HG03442 (cell line): ENCODE measurements around the gene MSI2.

Experiments
- ATAC-seq: cut with Tn5 transposase; IDR thresholded peaks from one replicate; pipeline ENCODE4 v1.9.1; 2021; ENCODE audit warnings: mild to moderate bottlenecking, moderate library complexity; ENCODE audit not compliant: unreplicated experiment

Gene MSI2

DNA sequence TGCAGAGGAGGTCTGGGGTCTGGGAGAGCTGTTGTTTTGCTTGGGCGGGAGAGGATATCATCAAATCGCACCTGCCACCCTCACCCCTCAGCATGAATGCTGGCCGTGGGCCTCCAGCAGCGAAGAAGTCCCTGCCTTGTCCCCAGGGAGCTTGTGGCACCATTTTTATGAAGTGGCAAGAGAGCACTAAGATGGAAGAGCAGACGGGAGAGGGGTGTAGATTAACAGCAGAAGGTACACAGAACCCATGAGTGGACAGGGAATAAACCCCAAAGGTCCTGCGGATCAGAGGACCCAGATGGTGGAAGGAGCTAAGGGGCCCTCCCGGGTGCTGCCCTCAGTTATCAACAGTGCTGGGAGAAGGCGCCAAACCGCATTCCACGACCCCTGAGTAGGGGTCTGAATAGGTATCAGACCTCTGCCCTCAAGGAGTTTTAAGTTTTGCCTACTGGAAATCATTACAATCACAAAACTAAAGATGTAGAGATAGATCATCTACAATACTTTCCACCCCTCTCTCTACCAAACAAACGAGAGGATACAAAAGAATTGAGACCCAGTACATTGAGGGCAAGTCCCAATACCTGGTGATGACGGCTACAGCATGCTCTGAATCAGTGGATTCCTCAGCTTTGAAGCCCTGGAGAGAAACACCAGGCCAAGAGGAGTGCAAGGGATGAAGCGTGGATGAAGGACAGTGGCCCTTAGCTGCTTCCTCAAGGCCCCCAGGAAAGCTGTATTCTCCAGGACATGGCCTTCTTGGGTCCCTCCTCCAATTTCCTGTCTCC, 428.6 kb downstream of the MSI2 start:
- ATAC-seq = no peak

DNA sequence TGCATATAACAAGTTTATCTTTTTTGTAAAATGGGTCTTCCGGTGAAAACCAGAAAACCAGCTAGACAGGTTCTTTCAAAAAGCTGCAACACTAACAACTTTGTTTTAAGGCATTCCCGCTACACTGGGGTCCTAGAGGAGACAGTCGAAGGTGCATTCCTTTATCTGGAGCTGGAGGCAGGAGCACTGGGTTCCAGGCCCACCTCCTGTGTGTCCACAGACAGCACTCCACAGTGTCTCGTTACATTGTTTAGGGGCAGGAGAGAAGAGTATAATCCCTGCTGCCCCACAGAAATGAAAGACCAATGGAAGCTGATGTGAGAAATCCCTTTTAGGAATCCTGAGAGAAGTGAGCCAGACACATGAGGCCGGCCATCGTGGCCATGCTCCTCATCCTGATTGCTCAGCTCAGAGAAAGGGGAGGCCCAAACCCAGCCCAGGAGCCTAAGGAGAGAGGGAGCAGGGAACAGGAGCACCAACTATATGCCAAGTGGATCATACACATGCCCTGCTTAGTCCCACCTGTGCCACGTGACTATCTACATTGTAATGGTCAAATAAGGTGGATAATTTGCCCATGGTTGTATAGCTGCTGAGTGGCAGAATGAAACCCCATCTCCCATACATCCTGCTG, 429.3 kb downstream of the MSI2 start:
- ATAC-seq = no peak

DNA sequence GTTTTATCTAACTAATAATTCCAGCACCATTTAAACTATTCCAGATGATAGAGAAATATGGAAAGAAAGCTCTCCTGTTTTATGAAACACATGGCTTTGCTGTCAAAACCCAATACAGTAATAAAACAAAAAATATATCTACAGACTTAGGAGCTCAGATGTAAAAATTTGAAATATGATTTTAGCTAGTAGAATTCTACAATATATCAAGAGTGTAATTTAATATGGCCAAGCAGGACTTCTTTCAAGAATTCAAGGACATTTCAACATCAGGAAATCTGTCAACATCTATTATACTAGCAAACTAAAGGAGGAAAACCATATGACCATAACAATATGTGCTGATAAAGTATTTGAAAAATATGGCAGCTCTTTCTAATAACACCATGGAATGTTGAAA, 431.3 kb downstream of the MSI2 start:
- no peak for ATAC-seq

GRCh38 chr17:57689254-57689653, 432.9 kb downstream of the MSI2 start:
- ATAC-seq = no peak

DNA sequence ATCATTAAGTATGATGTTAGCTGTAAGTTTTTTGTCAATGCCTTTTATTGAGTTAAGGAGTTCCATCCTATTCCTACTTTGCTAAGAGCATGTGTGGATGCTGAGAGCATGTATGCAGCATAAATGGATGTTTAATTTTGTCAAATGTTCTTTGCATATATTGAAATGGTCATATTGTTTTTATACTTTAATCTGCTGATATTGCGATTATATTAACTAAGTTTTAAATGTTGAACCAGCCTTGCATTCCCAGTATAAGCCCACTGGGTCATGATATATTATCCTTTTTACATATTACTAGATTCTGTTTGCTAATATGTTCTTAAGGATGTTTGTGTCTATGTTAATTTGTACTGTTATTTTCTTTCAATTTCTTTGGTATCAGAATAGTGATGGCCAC, 435.6 kb downstream of the MSI2 start:
- no peak for ATAC-seq

GRCh38 chr17:57692770-57693169, 436.4 kb downstream of the MSI2 start:
- ATAC-seq = no peak

GRCh38 chr17:57694051-57694450, 437.7 kb downstream of the MSI2 start:
- no peak for ATAC-seq

GRCh38 chr17:57696050-57696449, 439.7 kb downstream of the MSI2 start:
- ATAC-seq = no peak

DNA sequence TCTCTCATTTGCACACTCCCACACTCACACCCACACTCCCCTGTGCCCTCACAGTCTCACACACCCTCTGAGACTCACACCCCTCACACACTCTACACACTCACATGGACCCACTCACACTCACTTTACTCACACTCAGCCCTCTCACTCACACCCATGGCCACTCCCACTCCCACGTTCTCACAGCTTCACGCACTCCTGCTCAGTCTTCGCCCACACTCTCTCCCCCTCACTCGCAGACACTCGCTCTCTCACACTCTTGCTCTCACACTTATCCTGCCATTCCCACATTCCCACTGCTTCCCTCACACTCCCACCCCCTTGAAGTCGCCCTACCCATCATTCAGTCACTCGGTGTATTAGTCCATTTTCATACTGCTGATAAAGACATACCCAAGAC, 440.9 kb downstream of the MSI2 start:
- ATAC-seq = no peak

- ATAC-seq = no peak
These were observed 441.8 kb downstream of the MSI2 start for GRCh38 chr17:57697891-57698711.

DNA sequence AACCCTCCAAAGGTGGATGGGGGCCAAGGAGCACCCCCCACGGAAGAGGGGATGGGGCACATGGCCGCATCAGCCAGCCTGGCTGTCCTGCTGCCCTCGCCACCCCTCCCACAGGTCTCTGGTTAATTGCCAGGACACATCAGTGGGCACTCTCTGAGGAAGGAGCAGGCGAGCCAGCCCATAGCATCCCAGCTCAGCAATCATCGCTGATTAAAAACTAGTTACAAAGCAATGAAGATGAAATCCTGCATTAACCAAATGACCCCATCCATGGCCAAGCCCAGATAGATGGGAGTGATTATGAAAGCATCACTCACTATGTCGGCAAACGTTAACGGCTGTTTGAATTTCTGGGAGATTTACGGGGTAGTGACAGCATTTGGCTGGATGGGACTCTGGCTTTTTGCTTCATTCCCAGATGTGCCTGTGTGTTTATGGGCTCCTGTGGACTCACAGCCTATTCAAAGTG, 443.5 kb downstream of the MSI2 start:
- no peak for ATAC-seq

GRCh38 chr17:57701124-57701523, 444.8 kb downstream of the MSI2 start:
- no peak for ATAC-seq

DNA sequence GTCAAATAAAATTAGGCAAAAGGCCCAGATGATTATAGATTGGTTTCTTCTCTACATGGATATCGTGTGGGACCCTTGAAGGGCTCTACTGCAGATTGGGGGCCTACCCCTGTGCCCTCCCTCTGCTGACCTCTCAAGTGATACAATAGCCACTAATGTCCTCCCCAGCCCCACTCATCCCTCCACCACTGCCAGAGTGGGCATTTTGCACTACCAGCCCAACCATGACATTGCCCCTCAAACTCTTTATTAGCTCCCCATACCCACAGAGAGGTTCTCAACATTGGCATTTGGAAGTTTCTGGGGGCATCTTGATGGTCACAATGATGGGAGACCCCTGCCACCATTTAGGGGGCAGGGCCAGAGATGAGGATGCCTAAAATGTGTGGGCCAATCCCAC, 446.9 kb downstream of the MSI2 start:
- no peak for ATAC-seq

DNA sequence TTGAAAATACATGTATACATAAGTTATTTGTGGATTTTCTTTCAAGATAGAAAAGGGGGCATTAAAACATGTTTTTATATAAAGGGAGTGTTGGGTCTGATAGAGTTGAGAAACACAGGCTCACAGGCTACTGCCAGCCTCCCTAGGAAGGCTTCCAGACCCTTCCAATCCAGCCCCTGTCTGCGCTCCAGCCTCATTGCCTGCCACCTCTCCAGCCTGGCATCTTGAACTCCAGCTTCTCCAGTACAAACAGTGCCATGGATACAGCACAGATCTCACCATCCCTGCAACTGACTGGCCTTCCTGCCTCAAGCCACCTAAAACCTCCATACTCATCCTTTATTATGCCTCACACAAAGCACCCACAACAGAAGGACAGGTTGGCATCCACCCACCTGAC, 448.1 kb downstream of the MSI2 start:
- ATAC-seq = no peak

DNA sequence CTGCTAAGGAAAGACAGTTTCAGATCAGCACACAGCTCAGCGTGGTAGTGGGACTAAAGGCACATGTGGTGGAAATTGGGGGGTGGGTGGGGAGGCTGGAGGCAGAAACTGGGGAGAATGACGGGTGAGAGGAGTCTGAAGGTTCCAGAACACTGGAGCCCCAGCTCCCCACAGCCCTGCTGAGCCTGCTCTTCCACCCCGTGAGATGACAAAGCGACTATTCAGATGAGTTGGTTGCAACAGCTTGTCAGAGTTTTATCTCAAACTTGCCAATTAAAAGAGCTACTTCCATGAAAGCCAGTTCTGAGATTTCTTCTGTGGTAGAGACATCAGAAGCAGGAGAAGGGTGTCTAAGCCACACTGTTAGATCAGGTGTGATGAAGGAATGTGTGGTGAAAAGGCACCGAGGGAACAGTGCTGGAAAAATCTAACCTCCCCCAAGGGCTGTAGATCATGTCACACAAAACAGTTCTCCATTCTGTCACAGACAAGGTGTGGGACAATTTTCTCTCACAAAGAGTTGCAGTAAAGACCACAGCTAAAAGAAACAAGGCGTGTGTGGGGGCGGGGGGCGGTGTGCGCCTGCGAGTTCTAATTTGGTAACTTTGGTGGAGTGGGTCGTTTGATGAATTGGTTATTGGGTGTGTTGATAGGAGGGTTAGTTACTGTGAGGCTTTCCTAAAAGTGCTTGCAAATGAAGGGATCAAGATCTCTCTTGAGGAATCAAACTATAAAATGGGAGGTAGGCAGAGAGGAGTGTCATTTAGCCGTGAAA, 449.8 kb downstream of the MSI2 start:
- no peak for ATAC-seq

DNA sequence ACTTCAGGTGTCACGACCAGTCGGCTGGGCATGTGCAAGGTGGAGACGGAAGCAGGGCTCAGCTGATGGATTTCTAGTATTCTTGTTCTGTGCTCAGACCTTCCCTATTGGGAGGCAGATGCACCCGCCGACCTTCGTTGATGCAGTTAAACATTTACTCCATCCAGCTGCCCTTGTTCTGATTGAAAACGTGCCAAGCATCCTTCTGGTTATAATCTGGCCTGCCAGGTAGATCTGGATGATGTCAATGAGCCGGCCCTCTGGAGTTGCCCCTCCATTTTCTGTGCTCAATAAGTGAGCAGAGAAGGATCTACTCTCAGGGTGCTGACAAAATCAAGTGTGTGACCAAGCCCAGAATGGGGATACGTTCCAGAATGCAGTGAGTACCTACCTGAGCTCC, 450.4 kb downstream of the MSI2 start:
- ATAC-seq = no peak

DNA sequence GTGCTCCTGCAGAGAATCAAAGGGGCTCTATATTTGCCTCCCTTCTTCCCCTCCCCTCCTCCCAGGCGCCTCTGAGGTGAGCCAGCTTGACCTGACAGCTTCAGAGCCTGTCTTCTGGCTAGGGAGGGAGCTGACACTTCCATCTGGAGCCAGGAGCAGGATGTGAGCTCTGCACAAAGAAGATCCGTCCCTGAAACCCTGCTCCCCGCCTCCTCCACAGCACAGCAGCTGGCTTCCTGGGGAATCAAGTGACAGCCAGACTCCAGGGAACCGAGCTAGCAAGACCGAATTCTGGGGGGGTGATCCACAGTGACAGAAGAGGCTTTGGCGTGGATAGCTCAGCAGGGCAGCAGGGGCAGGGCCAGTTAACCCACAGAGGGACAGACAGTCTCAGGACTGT, 451.6 kb downstream of the MSI2 start:
- no peak for ATAC-seq

DNA sequence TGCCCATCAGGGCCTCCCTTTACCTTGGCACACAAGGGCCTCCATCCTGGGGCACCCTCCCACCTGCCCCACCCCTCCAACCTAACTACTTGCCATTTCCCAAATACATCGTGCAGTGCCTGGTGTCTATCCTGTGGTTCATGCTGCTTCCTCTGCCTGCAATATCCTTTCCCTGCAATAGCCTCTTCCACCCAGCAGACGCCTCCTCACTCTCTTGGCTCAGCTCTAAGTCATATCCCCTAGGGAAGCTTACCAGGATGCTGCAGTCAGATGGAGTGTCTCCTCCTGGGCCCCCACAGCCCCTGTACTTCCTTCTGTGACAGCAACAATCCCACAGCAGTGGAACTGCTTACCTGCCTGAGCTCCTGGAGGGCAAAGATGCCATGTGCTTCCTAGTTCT, 452.1 kb downstream of the MSI2 start:
- ATAC-seq = no peak

GRCh38 chr17:57713140-57713539, 456.8 kb downstream of the MSI2 start:
- no peak for ATAC-seq

DNA sequence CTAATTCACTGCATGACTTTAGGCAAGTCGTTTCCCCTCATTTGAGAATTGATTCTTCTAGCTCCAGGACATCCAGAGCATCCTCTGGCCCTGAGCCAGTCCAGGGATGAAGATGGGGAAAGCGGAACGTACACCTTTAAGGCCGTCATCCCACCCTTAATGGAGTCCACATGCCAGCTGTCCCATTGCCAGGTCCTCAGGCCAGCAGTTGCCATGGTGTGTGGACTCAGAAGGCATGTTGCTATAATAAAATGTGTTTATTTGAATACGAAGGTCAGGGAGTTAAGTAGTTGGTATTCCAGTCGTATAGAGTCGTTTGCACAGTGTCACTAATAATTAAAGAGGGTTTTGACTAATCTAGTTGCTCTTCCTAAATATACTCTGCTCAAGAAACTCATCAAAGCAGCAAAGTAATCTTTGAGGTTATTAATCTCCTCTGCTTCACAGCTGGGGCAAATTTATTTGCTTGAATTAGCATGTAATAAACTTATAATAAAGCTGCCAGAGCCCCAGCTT, 458.4 kb downstream of the MSI2 start:
- no peak for ATAC-seq

GRCh38 chr17:57715981-57716380, 459.7 kb downstream of the MSI2 start:
- no peak for ATAC-seq
